AG04449 (cell line): ENCODE data around the gene TCF19.
A peak's percentile ranks its signal among the peaks of the same experiment; 100 is the strongest.

ENCODE experiments used
- CTCF ChIA-PET: fragments of 350-600 bp; formaldehyde crosslinking; extraction: SDS; loops from one replicate; lab custom pipeline; 2021; ENCODE audit warnings: antibody characterized with exemption; lab: Yijun Ruan, JAX
- POLR2A ChIA-PET: fragments of 400-600, 350-600 bp; formaldehyde crosslinking; extraction: SDS; loops from one replicate; lab custom pipeline; 2020; ENCODE audit warnings: antibody characterized with exemption, inconsistent platforms; lab: Yijun Ruan, JAX
- DNase-seq: peaks from one replicate; pipeline ENCODE4 v3.0.0-alpha.2; 2010; ENCODE audit warnings: low read depth, low spot score
- H3K4me3 ChIP-seq: 2 replicates; pipeline ENCODE4 v1.5.1; 2011; ENCODE audit warnings: low read depth, mild to moderate bottlenecking, control low read depth, low read length
- TF ChIP-seq, protein P1 (sequence below): IDR thresholded peaks from one replicate; pipeline ENCODE4 v1.5.1; 2011; ENCODE audit warnings: mild to moderate bottlenecking, moderate library complexity, low read length, control low read depth, inconsistent platforms; ENCODE audit not compliant: insufficient read depth; ENCODE audit errors: missing control alignments

The TCF19 gene

GRCh38 chr6:31120151-31120915, 38.1 kb upstream of the TCF19 start, which contains the start of gene CDSN:
TSS of gene CDSN (minus strand) at chr6:31120446. CDS start at chr6:31120419, 27 bp downstream.
- ChIA-PET POLR2A (no interaction called here), CTCF (interaction anchor here (2.1 to 11.8 kb wide), 3 partner anchors 8 to 74 kb away, joined by 8 to 162 read pairs (median 112); no protein-coding TSS in a partner anchor)
- DNase-seq = no peak

DNA sequence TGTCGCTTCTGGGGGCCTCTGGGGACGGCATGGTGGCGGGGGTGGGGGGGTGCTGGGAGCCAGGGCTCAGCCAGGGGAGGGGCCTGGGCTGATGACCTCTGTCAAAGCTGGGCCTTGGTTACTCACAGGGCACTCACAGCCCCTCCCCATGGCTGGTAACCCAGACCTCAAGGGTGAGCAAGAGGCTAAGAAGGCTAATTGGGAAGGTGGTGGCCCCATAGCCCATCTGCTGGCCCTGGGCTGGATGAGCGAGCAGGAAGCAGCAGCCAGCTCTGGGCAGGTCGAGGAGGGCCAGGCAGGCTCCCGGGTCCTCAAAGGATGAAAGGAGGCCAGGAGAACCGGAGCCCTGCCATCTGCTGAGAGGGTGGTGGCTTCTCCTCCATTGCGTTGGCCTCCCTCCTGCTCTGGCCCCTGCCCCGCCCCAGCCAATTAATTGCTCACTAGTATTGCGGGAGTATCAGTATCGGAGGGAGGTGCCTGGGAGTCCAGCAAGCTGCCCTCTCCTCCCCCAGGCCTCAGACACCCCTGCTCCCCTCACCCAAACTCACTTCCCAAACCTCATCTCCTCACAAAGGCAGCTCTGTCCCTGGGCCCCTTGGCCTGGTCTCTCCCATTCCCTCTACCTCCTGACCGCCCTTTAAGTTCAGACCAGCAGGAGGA, 37.1 kb upstream of the TCF19 start:
- no peak for DNase-seq
- POLR2A ChIA-PET = no interaction called here
- H3K4me3 ChIP-seq = no peak overlapping the region
- TF ChIP-seq, protein P1, sequence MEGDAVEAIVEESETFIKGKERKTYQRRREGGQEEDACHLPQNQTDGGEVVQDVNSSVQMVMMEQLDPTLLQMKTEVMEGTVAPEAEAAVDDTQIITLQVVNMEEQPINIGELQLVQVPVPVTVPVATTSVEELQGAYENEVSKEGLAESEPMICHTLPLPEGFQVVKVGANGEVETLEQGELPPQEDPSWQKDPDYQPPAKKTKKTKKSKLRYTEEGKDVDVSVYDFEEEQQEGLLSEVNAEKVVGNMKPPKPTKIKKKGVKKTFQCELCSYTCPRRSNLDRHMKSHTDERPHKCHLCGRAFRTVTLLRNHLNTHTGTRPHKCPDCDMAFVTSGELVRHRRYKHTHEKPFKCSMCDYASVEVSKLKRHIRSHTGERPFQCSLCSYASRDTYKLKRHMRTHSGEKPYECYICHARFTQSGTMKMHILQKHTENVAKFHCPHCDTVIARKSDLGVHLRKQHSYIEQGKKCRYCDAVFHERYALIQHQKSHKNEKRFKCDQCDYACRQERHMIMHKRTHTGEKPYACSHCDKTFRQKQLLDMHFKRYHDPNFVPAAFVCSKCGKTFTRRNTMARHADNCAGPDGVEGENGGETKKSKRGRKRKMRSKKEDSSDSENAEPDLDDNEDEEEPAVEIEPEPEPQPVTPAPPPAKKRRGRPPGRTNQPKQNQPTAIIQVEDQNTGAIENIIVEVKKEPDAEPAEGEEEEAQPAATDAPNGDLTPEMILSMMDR = no peak
- CTCF ChIA-PET = interaction anchor here (0.8 to 11.8 kb wide), 5 partner anchors 7 to 299 kb away, joined by 3 to 162 read pairs (median 8); no protein-coding TSS in a partner anchor

More at GRCh38 chr6:31120151-31120915, 38.1 kb upstream of the TCF19 start, which contains the start of gene CDSN:
- TF ChIP-seq, protein P1 = no peak
- no peak within 1 kb of the TSS for H3K4me3 ChIP-seq

- TF ChIP-seq, protein P1 = no peak
- CTCF ChIA-PET = interaction anchor here (0.9 to 11.1 kb wide), 9 partner anchors 8 to 181 kb away, joined by 3 to 162 read pairs (median 7); partner anchors contain the start of genes C6orf15, CDSN and PSORS1C1
- DNase-seq = peak; percentile 49
- POLR2A ChIA-PET = no interaction called here
- H3K4me3 ChIP-seq = no peak overlapping the region
Measured at GRCh38 chr6:31122791-31123706, 35.3 kb upstream of the TCF19 start.

DNA sequence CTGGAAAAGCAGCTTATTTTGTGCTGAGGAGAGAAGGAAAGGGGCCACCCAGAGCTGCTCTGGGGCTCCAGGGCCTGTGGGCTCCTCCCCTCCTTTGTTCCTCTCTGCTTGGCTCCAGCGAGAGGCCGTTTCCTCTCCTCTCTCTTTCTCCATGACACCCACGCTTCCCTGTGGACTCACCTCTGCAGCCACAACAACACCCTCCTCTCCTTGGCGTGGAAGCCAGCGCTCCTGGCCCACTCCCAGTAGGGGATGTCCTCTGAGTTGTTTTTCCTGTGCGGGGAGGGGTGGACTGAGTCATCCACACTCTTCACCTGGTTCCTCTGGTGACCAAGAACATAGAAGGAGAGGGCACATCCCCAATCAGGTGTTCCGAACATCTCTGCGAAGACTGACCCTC, 33.2 kb upstream of the TCF19 start:
- no peak overlapping the region for H3K4me3 ChIP-seq

More for the DNA sequence above, 33.2 kb upstream of the TCF19 start:
- ChIA-PET POLR2A (interaction anchor here (1.3 kb wide), 1 partner anchor 33 kb away, joined by 3 read pairs; the partner anchor contains the start of gene TCF19), CTCF (interaction anchor here (1.1 to 11.1 kb wide), 7 partner anchors 8 to 242 kb away, joined by 3 to 162 read pairs (median 11); partner anchors contain the start of genes C6orf15, CDSN, PSORS1C1 and VARS2)
- DNase-seq = no peak
- TF ChIP-seq, protein P1 = no peak
